ENCODE data around the gene SLC35B2.

SLC35B2 gene

DNA sequence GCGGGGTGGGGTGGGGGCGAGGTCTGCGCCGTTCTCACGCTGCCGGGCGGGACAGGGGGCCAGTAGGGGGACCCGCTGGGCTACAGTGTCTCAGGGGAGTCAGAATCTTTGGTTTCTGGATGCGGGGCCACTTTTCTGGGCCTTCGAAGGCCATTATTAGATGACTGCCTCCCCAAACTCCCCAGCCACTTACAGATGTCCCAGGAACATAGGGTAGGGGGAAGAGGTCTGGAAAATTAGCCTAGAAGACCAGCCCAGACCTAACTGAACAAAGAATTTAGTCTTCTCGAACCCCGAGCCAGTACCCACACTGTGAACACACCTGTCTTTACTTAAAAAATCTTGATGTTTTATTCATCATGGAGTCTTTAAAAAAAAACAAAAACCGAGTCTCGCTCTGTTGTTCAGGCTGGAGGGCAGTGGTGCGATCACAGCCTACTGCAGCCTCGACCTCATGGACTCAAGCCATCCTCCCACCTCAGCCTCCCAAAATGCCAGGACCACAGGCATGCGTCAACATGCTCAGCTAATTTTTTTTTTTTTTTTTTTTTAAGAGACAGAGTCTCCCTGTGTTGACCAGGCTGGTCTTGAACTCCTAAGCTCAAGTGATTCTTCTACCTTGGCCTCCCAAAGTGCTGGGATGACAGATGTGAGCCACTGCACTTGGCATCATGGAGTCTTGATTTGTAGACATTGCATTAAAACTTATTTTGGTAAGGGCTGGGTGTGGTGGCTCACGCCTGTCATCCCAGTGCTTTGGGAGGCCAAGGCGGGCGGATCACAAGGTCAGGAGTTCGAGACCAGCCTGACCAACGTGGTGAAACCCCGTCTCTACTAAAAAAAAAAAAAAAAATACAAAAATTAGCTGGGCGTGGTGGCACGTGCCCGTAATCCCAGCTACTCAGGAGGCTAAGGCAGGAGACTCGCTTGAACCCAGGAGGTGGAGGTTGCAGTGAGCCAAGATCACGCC is 37.2 kb downstream of the SLC35B2 start:
- DNase-seq, result no peak

- no peak for DNase-seq
These were observed 38.1 kb downstream of the SLC35B2 start for GRCh38 chr6:44219053-44219814.

DNA sequence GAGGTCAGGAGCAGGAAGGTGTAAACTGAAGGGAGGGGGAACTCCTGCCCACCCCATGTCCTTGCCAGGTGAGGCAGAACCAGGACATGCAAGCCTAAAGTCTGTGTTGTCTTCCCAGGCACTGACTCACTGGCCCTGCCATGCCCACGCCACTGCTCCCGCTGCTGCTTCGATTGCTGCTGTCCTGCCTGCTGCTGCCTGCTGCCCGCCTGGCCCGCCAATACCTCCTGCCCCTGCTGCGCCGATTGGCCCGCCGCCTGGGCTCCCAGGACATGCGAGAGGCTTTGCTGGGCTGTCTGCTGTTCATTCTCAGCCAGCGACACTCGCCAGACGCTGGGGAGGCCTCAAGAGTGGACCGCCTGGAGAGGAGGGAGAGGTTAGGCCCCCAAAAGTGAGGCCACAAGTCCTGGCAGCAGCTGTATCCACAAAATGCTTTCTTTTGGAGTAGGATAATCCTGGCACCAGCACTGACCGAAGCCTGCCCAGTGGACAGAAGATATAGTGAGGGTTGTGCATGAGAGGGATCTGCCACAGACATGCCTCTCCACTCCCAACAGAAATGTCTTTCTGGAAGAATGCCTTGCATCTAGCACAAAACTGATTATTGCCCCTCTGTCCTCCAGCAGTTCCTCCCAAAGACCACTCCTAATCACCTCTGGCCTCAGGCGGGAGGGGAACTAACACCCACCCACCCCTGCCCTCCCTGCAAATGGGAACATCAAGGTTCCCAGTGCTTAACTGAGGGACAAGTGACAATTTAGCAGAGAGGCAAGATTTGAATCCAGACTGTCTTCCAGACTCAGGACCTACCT is 39.8 kb downstream of the SLC35B2 start:
- DNase-seq, result no peak

DNA sequence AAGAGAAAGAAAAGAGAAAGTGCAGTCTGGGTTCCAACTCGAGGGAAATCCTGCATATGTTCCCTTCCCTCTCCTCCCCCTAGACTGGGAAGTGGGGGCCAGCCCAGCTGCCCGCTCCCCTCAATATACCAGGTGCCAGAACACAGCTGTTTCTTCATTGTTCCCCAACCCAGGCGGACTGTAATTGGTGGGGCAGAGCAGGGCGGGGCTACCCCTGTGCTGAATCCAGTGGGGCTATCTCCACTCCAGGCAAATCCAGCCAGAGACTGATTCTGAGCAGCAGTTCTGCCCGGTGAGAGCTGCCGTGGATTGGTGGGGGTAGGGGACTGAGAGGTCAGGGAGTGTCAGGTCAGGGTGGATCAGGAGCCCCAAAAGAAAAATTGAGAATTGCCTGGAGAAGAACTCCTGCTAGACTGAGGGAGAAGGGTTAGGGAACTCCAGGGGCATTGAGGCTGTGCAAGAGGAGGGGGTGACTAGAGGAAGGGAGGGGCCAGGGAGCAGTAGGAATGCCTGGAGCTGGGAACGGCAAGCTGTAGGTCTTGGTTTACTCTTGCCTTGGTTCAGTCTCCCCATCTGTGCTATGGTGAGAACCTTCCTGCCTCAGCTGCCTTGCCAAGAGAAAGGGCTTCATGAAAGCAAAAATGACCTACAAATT is 40.5 kb downstream of the SLC35B2 start, which contains the start of gene MYMX:
TSS of gene MYMX (plus strand) at position 250 of the 655 bp plus-strand sequence. CDS start 546 bp downstream, outside the sequence.
- no peak for DNase-seq

DNA sequence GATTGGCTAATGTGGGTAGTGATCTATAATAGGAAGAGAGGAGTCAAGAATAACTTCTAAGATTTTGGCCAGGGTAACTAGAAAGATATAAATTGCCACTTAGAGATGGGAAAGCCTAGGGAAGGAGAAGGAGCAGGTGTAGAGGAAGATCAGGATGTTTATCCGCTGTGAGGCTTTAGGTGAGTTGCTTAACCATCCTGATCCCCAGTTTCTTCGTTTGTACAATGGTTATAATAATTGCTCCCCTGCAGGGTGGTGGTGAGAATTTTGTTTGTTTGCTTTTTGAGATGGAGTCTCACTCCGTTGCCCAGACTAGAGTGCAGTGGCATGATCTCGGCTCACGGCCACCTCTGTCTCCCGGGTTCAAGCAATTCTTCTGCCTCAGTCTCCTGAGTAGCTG is 43.0 kb downstream of the SLC35B2 start:
- no peak for DNase-seq

DNA sequence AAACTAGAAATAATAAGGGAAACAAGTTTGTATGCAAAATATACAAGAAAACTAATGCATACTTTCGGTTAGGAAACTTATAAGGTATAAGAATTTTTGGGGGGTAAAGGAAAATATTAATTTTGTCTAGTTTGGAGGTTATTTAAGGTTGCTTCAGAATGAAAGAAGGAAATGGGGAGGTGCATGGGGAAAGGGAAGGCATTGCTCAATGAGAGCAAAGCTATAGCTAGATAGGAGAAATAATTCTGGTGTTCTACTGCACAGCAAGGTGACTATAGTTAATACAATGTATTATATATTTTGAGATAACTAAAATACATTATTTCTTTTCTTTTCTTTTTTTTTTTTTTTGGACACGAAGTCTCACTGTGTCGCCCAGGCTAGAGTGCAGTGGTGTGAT is 46.0 kb downstream of the SLC35B2 start:
- DNase-seq, result no peak

- no peak for DNase-seq
These were observed 49.4 kb downstream of the SLC35B2 start for GRCh38 chr6:44207966-44208365.

Measured in activated CD8-positive, alpha-beta memory T cell treated with anti-CD3 and anti-CD28 coated beads, Interleukin-2, amount 50 U/mL, for 4 hours (primary cell).